ENCODE measurements around the gene ETS1. TPM values are rescaled to one million over a fixed set of nuclear protein-coding genes. Genes with fewer than 3 reads are reported as not detected.

The ETS1 gene
- total and polyA plus RNA-seq, 4 donors, result 20.7 to 154 (median 78.7) TPM

- no peak for ATAC-seq (ENCODE audit: insufficient read depth, low FRiP score)
- Histone ChIP-seq H3K36me3 (ENCODE audit: control insufficient read depth in 4 of 4, insufficient read depth in 4 of 4, low read length in 4 of 4) (peaks cover 13 to 42% (median 29%) of the 10 kb centered on the region in 4 donors), H3K9me3 (ENCODE audit: control insufficient read depth in 4 of 4, insufficient read depth in 3 of 4, low read length in 3 of 4) (no peaks in the 10 kb centered on the region), H3K27me3 (ENCODE audit: control insufficient read depth in 3 of 3, insufficient read depth in 3 of 3, low read length in 2 of 3) (no peaks in the 10 kb centered on the region), H3K4me1 (ENCODE audit: control insufficient read depth in 5 of 5, insufficient read depth in 5 of 5, low read length in 5 of 5) (peaks cover 11 to 57% (median 19%) of the 10 kb centered on the region in 5 donors), H3K4me3 (no peak overlapping the region), H3K27ac (ENCODE audit: low read depth in 1 of 2, low read length in 1 of 2) (no peak overlapping the region), H3K9ac (ENCODE audit: insufficient read depth in 1 of 2, low read length in 2 of 2) (no peak overlapping the region)
- 87 to 88% methylated on average over 1 of the region's 1 CpG for WGBS, 2 donors
- DNase-seq, result no peak
- TF ChIP-seq, protein P1, sequence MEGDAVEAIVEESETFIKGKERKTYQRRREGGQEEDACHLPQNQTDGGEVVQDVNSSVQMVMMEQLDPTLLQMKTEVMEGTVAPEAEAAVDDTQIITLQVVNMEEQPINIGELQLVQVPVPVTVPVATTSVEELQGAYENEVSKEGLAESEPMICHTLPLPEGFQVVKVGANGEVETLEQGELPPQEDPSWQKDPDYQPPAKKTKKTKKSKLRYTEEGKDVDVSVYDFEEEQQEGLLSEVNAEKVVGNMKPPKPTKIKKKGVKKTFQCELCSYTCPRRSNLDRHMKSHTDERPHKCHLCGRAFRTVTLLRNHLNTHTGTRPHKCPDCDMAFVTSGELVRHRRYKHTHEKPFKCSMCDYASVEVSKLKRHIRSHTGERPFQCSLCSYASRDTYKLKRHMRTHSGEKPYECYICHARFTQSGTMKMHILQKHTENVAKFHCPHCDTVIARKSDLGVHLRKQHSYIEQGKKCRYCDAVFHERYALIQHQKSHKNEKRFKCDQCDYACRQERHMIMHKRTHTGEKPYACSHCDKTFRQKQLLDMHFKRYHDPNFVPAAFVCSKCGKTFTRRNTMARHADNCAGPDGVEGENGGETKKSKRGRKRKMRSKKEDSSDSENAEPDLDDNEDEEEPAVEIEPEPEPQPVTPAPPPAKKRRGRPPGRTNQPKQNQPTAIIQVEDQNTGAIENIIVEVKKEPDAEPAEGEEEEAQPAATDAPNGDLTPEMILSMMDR (IDR thresholded peaks at IDR 0.05; ENCODE audit: control extremely low read depth, extremely low read depth), result no peak
These were observed 109.5 kb downstream of the ETS1 start for GRCh38 chr11:128477811-128478210.

- TF ChIP-seq, protein P1 (IDR thresholded peaks at IDR 0.05; ENCODE audit: control extremely low read depth, extremely low read depth), result no peak
- H3K27ac ChIP-seq (ENCODE audit: low read depth in 1 of 2, low read length in 1 of 2), result peak overlapping the region in 1 of 2 donors; percentile 43
- 81 to 96% methylated on average over 3 of the region's 3 CpGs for WGBS, 2 donors
- ATAC-seq (ENCODE audit: insufficient read depth, low FRiP score) (no peak), DNase-seq (no peak)
- no peak overlapping the region for H3K9ac ChIP-seq (ENCODE audit: insufficient read depth in 1 of 2, low read length in 2 of 2)
- no peak overlapping the region for H3K4me3 ChIP-seq
- H3K27me3 ChIP-seq (ENCODE audit: control insufficient read depth in 3 of 3, insufficient read depth in 3 of 3, low read length in 2 of 3), result no peaks in the 10 kb centered on the region
- H3K9me3 ChIP-seq (ENCODE audit: control insufficient read depth in 4 of 4, insufficient read depth in 3 of 4, low read length in 3 of 4), result no peaks in the 10 kb centered on the region
- peaks cover 11 to 57% (median 22%) of the 10 kb centered on the region in 5 donors for H3K4me1 ChIP-seq (ENCODE audit: control insufficient read depth in 5 of 5, insufficient read depth in 5 of 5, low read length in 5 of 5)
- H3K36me3 ChIP-seq (ENCODE audit: control insufficient read depth in 4 of 4, insufficient read depth in 4 of 4, low read length in 4 of 4), result peaks cover 17 to 44% (median 29%) of the 10 kb centered on the region in 4 donors
These were observed 110.1 kb downstream of the ETS1 start for GRCh38 chr11:128477278-128477677.

- 48 to 73% methylated on average over 7 of the region's 7 CpGs for WGBS, 2 donors
- peaks cover 11 to 62% (median 23%) of the 10 kb centered on the region in 5 donors for H3K4me1 ChIP-seq (ENCODE audit: control insufficient read depth in 5 of 5, insufficient read depth in 5 of 5, low read length in 5 of 5)
- ATAC-seq (ENCODE audit: insufficient read depth, low FRiP score) (peak; percentile 46), DNase-seq (peak in 1 of 3 donors; percentile 47)
- TF ChIP-seq, protein P1 (IDR thresholded peaks at IDR 0.05; ENCODE audit: control extremely low read depth, extremely low read depth), result no peak
- H3K9me3 ChIP-seq (ENCODE audit: control insufficient read depth in 4 of 4, insufficient read depth in 3 of 4, low read length in 3 of 4), result no peaks in the 10 kb centered on the region
- peaks cover 17 to 45% (median 29%) of the 10 kb centered on the region in 4 donors for H3K36me3 ChIP-seq (ENCODE audit: control insufficient read depth in 4 of 4, insufficient read depth in 4 of 4, low read length in 4 of 4)
- no peak overlapping the region for H3K27ac ChIP-seq (ENCODE audit: low read depth in 1 of 2, low read length in 1 of 2)
- H3K9ac ChIP-seq (ENCODE audit: insufficient read depth in 1 of 2, low read length in 2 of 2), result no peak overlapping the region
- no peaks in the 10 kb centered on the region for H3K27me3 ChIP-seq (ENCODE audit: control insufficient read depth in 3 of 3, insufficient read depth in 3 of 3, low read length in 2 of 3)
- H3K4me3 ChIP-seq, result no peak overlapping the region
These were observed 110.6 kb downstream of the ETS1 start for GRCh38 chr11:128476729-128477128.

DNA sequence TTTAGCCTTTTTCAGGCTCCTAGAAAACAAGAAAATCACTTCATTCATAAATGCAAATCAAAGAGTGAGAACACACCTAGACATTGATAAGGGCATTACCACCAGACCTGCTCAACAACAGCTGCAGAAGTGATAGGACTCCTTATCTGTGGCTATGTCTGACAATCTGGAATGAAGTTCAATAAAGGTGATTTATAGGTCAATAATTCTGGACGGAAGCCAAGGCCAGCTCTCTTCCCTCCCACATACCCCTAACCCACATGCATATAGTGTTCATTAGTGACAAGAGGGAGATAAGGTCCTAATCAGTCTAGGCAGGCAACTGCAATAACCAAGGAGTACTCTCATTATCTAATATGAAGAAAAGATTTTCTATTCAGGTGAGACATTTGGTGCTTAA, 111.3 kb downstream of the ETS1 start:
- DNase-seq (no peak), ATAC-seq (ENCODE audit: insufficient read depth, low FRiP score) (no peak)
- H3K9ac ChIP-seq (ENCODE audit: insufficient read depth in 1 of 2, low read length in 2 of 2), result no peak overlapping the region
- H3K4me3 ChIP-seq, result no peak overlapping the region
- peak overlapping the region in 1 of 2 donors; percentile 37 for H3K27ac ChIP-seq (ENCODE audit: low read depth in 1 of 2, low read length in 1 of 2)
- 41 to 58% methylated on average over 1 of the region's 1 CpG for WGBS, 2 donors
- no peaks in the 10 kb centered on the region for H3K9me3 ChIP-seq (ENCODE audit: control insufficient read depth in 4 of 4, insufficient read depth in 3 of 4, low read length in 3 of 4)
- TF ChIP-seq, protein P1 (IDR thresholded peaks at IDR 0.05; ENCODE audit: control extremely low read depth, extremely low read depth), result no peak
- no peaks in the 10 kb centered on the region for H3K27me3 ChIP-seq (ENCODE audit: control insufficient read depth in 3 of 3, insufficient read depth in 3 of 3, low read length in 2 of 3)
- H3K36me3 ChIP-seq (ENCODE audit: control insufficient read depth in 4 of 4, insufficient read depth in 4 of 4, low read length in 4 of 4), result peaks cover 17 to 45% (median 31%) of the 10 kb centered on the region in 4 donors
- H3K4me1 ChIP-seq (ENCODE audit: control insufficient read depth in 5 of 5, insufficient read depth in 5 of 5, low read length in 5 of 5), result peaks cover 11 to 62% (median 24%) of the 10 kb centered on the region in 5 donors

All from lung (tissue), 12 donors.